Brain microvascular endothelial cell (primary cell): ENCODE data around the gene SH2D2A.

Source experiments
- DNase-seq: peaks from one replicate; pipeline ENCODE4 v3.0.0-alpha.2; 2020
- H3K27ac ChIP-seq: fragments of 250-450 bp; sonication (Bioruptor Pico); 2 replicates; pipeline ENCODE4 v1.5.1; 2020; ENCODE audit warnings: mild to moderate bottlenecking, moderate library complexity
- H3K27me3 ChIP-seq: fragments of 250-450 bp; sonication (Bioruptor Pico); replicated peaks from 2 replicates; pipeline ENCODE4 v1.5.1; 2020; ENCODE audit warnings: mild to moderate bottlenecking
- H3K36me3 ChIP-seq: fragments of 250-450 bp; sonication (Bioruptor Pico); replicated peaks from 2 replicates; pipeline ENCODE4 v1.5.1; 2020; ENCODE audit warnings: mild to moderate bottlenecking
- H3K4me3 ChIP-seq: 2 replicates; pipeline ENCODE4 v1.5.1; 2011; ENCODE audit warnings: low read depth, mild to moderate bottlenecking, control low read depth, low read length, moderate library complexity
- CTCF ChIP-seq: IDR thresholded peaks from 2 replicates; pipeline ENCODE4 v1.5.1; 2011; ENCODE audit warnings: low read depth, mild to moderate bottlenecking, moderate library complexity, low read length, control low read depth, inconsistent platforms; ENCODE audit errors: missing control alignments
- in situ Hi-C: cut with HindIII; loops from 2 replicates; pipeline ENCODE4 v1.10.0; 2017; ENCODE audit warnings: low sequenced_read_pairs, low pct_ligation_motif_present

Gene SH2D2A

GRCh38 chr1:156852418-156852874 is 35.8 kb upstream of the SH2D2A start:
- no peak for TF ChIP-seq CTCF
- no peak for DNase-seq
- in situ Hi-C loops: no loop called here
- H3K4me3 ChIP-seq: no peak overlapping the region
- H3K27me3 ChIP-seq: peaks cover 27% of the 10 kb centered on the region
- H3K27ac ChIP-seq: no peak overlapping the region
- H3K36me3 ChIP-seq: no peaks in the 10 kb centered on the region

- H3K4me3 ChIP-seq: no peak overlapping the region
- no peak for DNase-seq
- peaks cover 27% of the 10 kb centered on the region for H3K27me3 ChIP-seq
- no peak overlapping the region for H3K27ac ChIP-seq
- in situ Hi-C loops: no loop called here
- TF ChIP-seq CTCF: no peak
- no peaks in the 10 kb centered on the region for H3K36me3 ChIP-seq
Observed at GRCh38 chr1:156851779-156852417, 35.2 kb upstream of the SH2D2A start.

- no peak overlapping the region for H3K27ac ChIP-seq
- H3K36me3 ChIP-seq: no peaks in the 10 kb centered on the region
- H3K4me3 ChIP-seq: no peak overlapping the region
- peaks cover 47% of the 10 kb centered on the region for H3K27me3 ChIP-seq
- TF ChIP-seq CTCF: no peak
- no peak for DNase-seq
- in situ Hi-C loops: no loop called here
Observed at GRCh38 chr1:156849151-156849496, 32.5 kb upstream of the SH2D2A start.

- in situ Hi-C loops: no loop called here
- Histone ChIP-seq H3K4me3 (no peak overlapping the region), H3K27me3 (peaks cover 47% of the 10 kb centered on the region), H3K36me3 (no peaks in the 10 kb centered on the region), H3K27ac (no peak overlapping the region)
- DNase-seq: no peak
- no peak for TF ChIP-seq CTCF
Observed at GRCh38 chr1:156848461-156849150, 32.0 kb upstream of the SH2D2A start.

- no peak for DNase-seq
- Histone ChIP-seq H3K36me3 (no peaks in the 10 kb centered on the region), H3K27me3 (peaks cover 50% of the 10 kb centered on the region), H3K27ac (no peak overlapping the region), H3K4me3 (no peak overlapping the region)
- no peak for TF ChIP-seq CTCF
- in situ Hi-C loops: no loop called here
Observed at GRCh38 chr1:156847591-156848460, 31.2 kb upstream of the SH2D2A start.
